ENCODE results near the gene LYST. TPM values are rescaled to one million over a fixed set of nuclear protein-coding genes. Genes with fewer than 3 reads are reported as not detected.
"Not testable (repeated sequence)": the region's sequence is repeated elsewhere in the genome, so short reads cannot be mapped to it uniquely, and the experiment has no call there.

Gene LYST
- total and polyA plus RNA-seq, 2 donors, result 25.7 to 67.4 TPM

- not testable (repeated sequence) for DNase-seq (ENCODE audit: low read depth in 6 of 9, low spot score in 9 of 9); H3K4me3 ChIP-seq (ENCODE audit: low read length in 2 of 2); H3K36me3 ChIP-seq (ENCODE audit: control insufficient read depth in 2 of 2, insufficient read depth in 2 of 2, low read length in 1 of 2); H3K27ac ChIP-seq (ENCODE audit: low read depth in 1 of 2, low read length in 1 of 2); H3K27me3 ChIP-seq (ENCODE audit: control insufficient read depth in 2 of 2, insufficient read depth in 1 of 2, low read length in 1 of 2); H3K4me1 ChIP-seq (ENCODE audit: control insufficient read depth in 2 of 2, insufficient read depth in 2 of 2, low read length in 2 of 2); H3K9me3 ChIP-seq (ENCODE audit: control insufficient read depth in 2 of 2, insufficient read depth in 1 of 2, low read length in 1 of 2)
- 94% methylated on average over 2 of the region's 2 CpGs for WGBS
Measured at GRCh38 chr1:235619149-235619548, 247.6 kb downstream of the LYST start.

GRCh38 chr1:235617808-235618207 is 248.9 kb downstream of the LYST start:
- 97% methylated on average over 3 of the region's 3 CpGs for WGBS
- Histone ChIP-seq H3K27me3 (ENCODE audit: control insufficient read depth in 2 of 2, insufficient read depth in 1 of 2, low read length in 1 of 2) (peaks cover 0 to 2% of the 10 kb centered on the region in 2 donors), H3K4me3 (ENCODE audit: low read length in 2 of 2) (no peak overlapping the region), H3K9me3 (ENCODE audit: control insufficient read depth in 2 of 2, insufficient read depth in 1 of 2, low read length in 1 of 2) (no peaks in the 10 kb centered on the region), H3K27ac (ENCODE audit: low read depth in 1 of 2, low read length in 1 of 2) (no peak overlapping the region), H3K4me1 (ENCODE audit: control insufficient read depth in 2 of 2, insufficient read depth in 2 of 2, low read length in 2 of 2) (no peaks in the 10 kb centered on the region), H3K36me3 (ENCODE audit: control insufficient read depth in 2 of 2, insufficient read depth in 2 of 2, low read length in 1 of 2) (no peaks in the 10 kb centered on the region)
- DNase-seq (ENCODE audit: low read depth in 6 of 9, low spot score in 9 of 9), result no peak

- Histone ChIP-seq H3K9me3 (ENCODE audit: control insufficient read depth in 2 of 2, insufficient read depth in 1 of 2, low read length in 1 of 2) (no peaks in the 10 kb centered on the region), H3K36me3 (ENCODE audit: control insufficient read depth in 2 of 2, insufficient read depth in 2 of 2, low read length in 1 of 2) (no peaks in the 10 kb centered on the region), H3K27me3 (ENCODE audit: control insufficient read depth in 2 of 2, insufficient read depth in 1 of 2, low read length in 1 of 2) (peaks cover 0 to 2% of the 10 kb centered on the region in 2 donors), H3K4me3 (ENCODE audit: low read length in 2 of 2) (no peak overlapping the region), H3K4me1 (ENCODE audit: control insufficient read depth in 2 of 2, insufficient read depth in 2 of 2, low read length in 2 of 2) (no peaks in the 10 kb centered on the region), H3K27ac (ENCODE audit: low read depth in 1 of 2, low read length in 1 of 2) (no peak overlapping the region)
- 97% methylated on average over 3 of the region's 3 CpGs for WGBS
- no peak for DNase-seq (ENCODE audit: low read depth in 6 of 9, low spot score in 9 of 9)
Measured at GRCh38 chr1:235617140-235617539, 249.6 kb downstream of the LYST start.

GRCh38 chr1:235614442-235614954 is 252.2 kb downstream of the LYST start:
- H3K4me1 ChIP-seq (ENCODE audit: control insufficient read depth in 2 of 2, insufficient read depth in 2 of 2, low read length in 2 of 2), result no peaks in the 10 kb centered on the region
- no peaks in the 10 kb centered on the region for H3K9me3 ChIP-seq (ENCODE audit: control insufficient read depth in 2 of 2, insufficient read depth in 1 of 2, low read length in 1 of 2)
- no peaks in the 10 kb centered on the region for H3K36me3 ChIP-seq (ENCODE audit: control insufficient read depth in 2 of 2, insufficient read depth in 2 of 2, low read length in 1 of 2)
- DNase-seq (ENCODE audit: low read depth in 6 of 9, low spot score in 9 of 9), result no peak
- H3K4me3 ChIP-seq (ENCODE audit: low read length in 2 of 2), result no peak overlapping the region
- WGBS, result 94% methylated on average over 7 of the region's 7 CpGs
- no peak overlapping the region for H3K27ac ChIP-seq (ENCODE audit: low read depth in 1 of 2, low read length in 1 of 2)
- H3K27me3 ChIP-seq (ENCODE audit: control insufficient read depth in 2 of 2, insufficient read depth in 1 of 2, low read length in 1 of 2), result peaks cover 0 to 2% of the 10 kb centered on the region in 2 donors

- H3K27ac ChIP-seq (ENCODE audit: low read depth in 1 of 2, low read length in 1 of 2), result no peak overlapping the region
Measured at GRCh38 chr1:235613602-235614001, 253.1 kb downstream of the LYST start.

GRCh38 chr1:235612761-235613160 is 253.9 kb downstream of the LYST start:
- no peak for DNase-seq (ENCODE audit: low read depth in 6 of 9, low spot score in 9 of 9)
- no peak overlapping the region for H3K4me3 ChIP-seq (ENCODE audit: low read length in 2 of 2)
- no peaks in the 10 kb centered on the region for H3K9me3 ChIP-seq (ENCODE audit: control insufficient read depth in 2 of 2, insufficient read depth in 1 of 2, low read length in 1 of 2)
- H3K4me1 ChIP-seq (ENCODE audit: control insufficient read depth in 2 of 2, insufficient read depth in 2 of 2, low read length in 2 of 2), result peaks cover 3 to 4% of the 10 kb centered on the region in 2 donors
- H3K36me3 ChIP-seq (ENCODE audit: control insufficient read depth in 2 of 2, insufficient read depth in 2 of 2, low read length in 1 of 2), result no peaks in the 10 kb centered on the region
- H3K27me3 ChIP-seq (ENCODE audit: control insufficient read depth in 2 of 2, insufficient read depth in 1 of 2, low read length in 1 of 2), result peaks cover 0 to 2% of the 10 kb centered on the region in 2 donors
- no peak overlapping the region for H3K27ac ChIP-seq (ENCODE audit: low read depth in 1 of 2, low read length in 1 of 2)
- 81% methylated on average over 3 of the region's 3 CpGs for WGBS

More at GRCh38 chr1:235613602-235614001, 253.1 kb downstream of the LYST start:
- no peak overlapping the region for H3K4me3 ChIP-seq (ENCODE audit: low read length in 2 of 2)
- H3K4me1 ChIP-seq (ENCODE audit: control insufficient read depth in 2 of 2, insufficient read depth in 2 of 2, low read length in 2 of 2), result no peaks in the 10 kb centered on the region
- no peak for DNase-seq (ENCODE audit: low read depth in 6 of 9, low spot score in 9 of 9)
- H3K36me3 ChIP-seq (ENCODE audit: control insufficient read depth in 2 of 2, insufficient read depth in 2 of 2, low read length in 1 of 2), result no peaks in the 10 kb centered on the region
- H3K27me3 ChIP-seq (ENCODE audit: control insufficient read depth in 2 of 2, insufficient read depth in 1 of 2, low read length in 1 of 2), result peaks cover 0 to 2% of the 10 kb centered on the region in 2 donors
- WGBS, result 94% methylated on average over 2 of the region's 2 CpGs
- H3K9me3 ChIP-seq (ENCODE audit: control insufficient read depth in 2 of 2, insufficient read depth in 1 of 2, low read length in 1 of 2), result no peaks in the 10 kb centered on the region

Other genes starting within 250 kb of the LYST start
- gene GNG4, start 217.1 kb downstream of the LYST start, total RNA-seq, result 3.1 TPM
- 9.8 TPM for gene GNG4, start 217.1 kb downstream of the LYST start, polyA plus RNA-seq
- gene NID1, start 198.2 kb upstream of the LYST start, total RNA-seq, result 4.6 TPM
- 10.9 TPM for gene NID1, start 198.2 kb upstream of the LYST start, polyA plus RNA-seq

Data from thymus (tissue), 11 donors.